NCI-H1417 (cell line): ENCODE results near the gene CCDC181.
"Not testable (repeated sequence)": the region's sequence is repeated elsewhere in the genome, so short reads cannot be mapped to it uniquely, and the experiment has no call there.

Experiments
- DNase-seq, 3 experiments: peaks; one replicate each; lab custom pipeline; 2025; lab: John Stamatoyannopoulos, UW

The CCDC181 gene

GRCh38 chr1:169427081-169427641 is at the start of gene CCDC181:
Gene CCDC181, minus strand, starts transcription at chr1:169427474. Its CDS starts 2,547 bp downstream, at chr1:169424927.
- DNase-seq, result peak; percentile 90 to 97 (median 94)

- no peak for DNase-seq
Observed at GRCh38 chr1:169475806-169476387, 48.6 kb upstream of the CCDC181 start.

GRCh38 chr1:169474302-169474995 is 47.2 kb upstream of the CCDC181 start:
- DNase-seq, result peak in 2 of 3 experiments; percentile 36 to 75

- DNase-seq, result no peak
Observed at GRCh38 chr1:169473347-169473746, 46.1 kb upstream of the CCDC181 start.

- peak in 2 of 3 experiments; percentile 2 to 45 for DNase-seq
Observed at GRCh38 chr1:169472738-169473137, 45.5 kb upstream of the CCDC181 start.

GRCh38 chr1:169468982-169469381 is 41.7 kb upstream of the CCDC181 start:
- DNase-seq, result no peak

GRCh38 chr1:169466259-169467230 is 39.3 kb upstream of the CCDC181 start:
- peak; percentile 17 to 68 (median 40) for DNase-seq

- no peak for DNase-seq
Observed at GRCh38 chr1:169465281-169465680, 38.0 kb upstream of the CCDC181 start.

GRCh38 chr1:169462385-169462784 is 35.1 kb upstream of the CCDC181 start:
- DNase-seq, result no peak

GRCh38 chr1:169461390-169462000 is 34.2 kb upstream of the CCDC181 start:
- DNase-seq, result no peak

- no peak for DNase-seq
Observed at GRCh38 chr1:169460191-169460833, 33.0 kb upstream of the CCDC181 start.

GRCh38 chr1:169457443-169457842 is 30.2 kb upstream of the CCDC181 start:
- no peak for DNase-seq

GRCh38 chr1:169456029-169456428 is 28.8 kb upstream of the CCDC181 start:
- DNase-seq, result no peak

- DNase-seq, result no peak
Observed at GRCh38 chr1:169452921-169453320, 25.6 kb upstream of the CCDC181 start.

- no peak for DNase-seq
Observed at GRCh38 chr1:169451218-169451824, 24.0 kb upstream of the CCDC181 start.

GRCh38 chr1:169443923-169444322 is 16.6 kb upstream of the CCDC181 start:
- DNase-seq, result no peak

- peak in 2 of 3 experiments; percentile 23 to 68 for DNase-seq
Observed at GRCh38 chr1:169426174-169426705, 1.0 kb downstream of the CCDC181 start.

GRCh38 chr1:169421309-169421708 is 6.0 kb downstream of the CCDC181 start:
- DNase-seq, result no peak

- DNase-seq, result no peak
Observed at GRCh38 chr1:169414952-169415351, 12.3 kb downstream of the CCDC181 start.

- not testable (repeated sequence) for DNase-seq
Observed at GRCh38 chr1:169408340-169408739, 18.9 kb downstream of the CCDC181 start.
